OCI-LY3 (cell line): ENCODE data around the gene NFATC2IP.

Source experiments
- H2AFZ ChIP-seq: fragments of 200-600, 300-600 bp; shearing (Covaris generic); 2 replicates; pipeline ENCODE4 v1.6.0; 2014; ENCODE audit warnings: antibody characterized with exemption, low read depth, low read length
- H3K27ac ChIP-seq: fragments of 200-600, 300-600 bp; sonication (generic); 2 replicates; pipeline ENCODE4 v1.5.1; 2014; ENCODE audit warnings: mild to moderate bottlenecking, low read length, moderate library complexity, mixed read lengths
- H3K27me3 ChIP-seq: fragments of 200-600, 300-600 bp; sonication (generic); 2 replicates; pipeline ENCODE4 v1.6.1; 2014; ENCODE audit warnings: low read depth, low read length, mixed read lengths
- H3K36me3 ChIP-seq: fragments of 200-600, 300-600 bp; sonication (generic); replicated peaks from 2 replicates; pipeline ENCODE3; 2014; ENCODE audit warnings: low read depth, low read length, mixed read lengths
- H3K4me1 ChIP-seq: fragments of 300-600, 200-600 bp; sonication (generic); 2 replicates; pipeline ENCODE4 v1.6.1; 2014; ENCODE audit warnings: low read length, mixed read lengths
- H3K4me2 ChIP-seq: fragments of 200-600, 300-600 bp; sonication (generic); 2 replicates; pipeline ENCODE4 v1.6.1; 2014; ENCODE audit warnings: low read length, mixed read lengths
- H3K4me3 ChIP-seq: fragments of 300-600, 200-600 bp; sonication (generic); 2 replicates; pipeline ENCODE4 v1.5.1; 2014; ENCODE audit warnings: antibody characterized with exemption, mild to moderate bottlenecking, low read length, moderate library complexity
- H3K79me2 ChIP-seq: fragments of 300-600, 200-600 bp; shearing (Covaris generic); 2 replicates; pipeline ENCODE4 v1.6.1; 2014; ENCODE audit warnings: mild to moderate bottlenecking, low read length, mixed read lengths
- H3K9ac ChIP-seq: fragments of 300-600, 200-600 bp; shearing (Covaris generic); 2 replicates; pipeline ENCODE4 v1.6.0; 2014; ENCODE audit warnings: mild to moderate bottlenecking, low read length, moderate library complexity
- H3K9me3 ChIP-seq: fragments of 200-600, 300-600 bp; shearing (Covaris generic); 2 replicates; pipeline ENCODE4 v1.6.1; 2014; ENCODE audit warnings: low read length, mixed read lengths; ENCODE audit not compliant: insufficient read depth
- H4K20me1 ChIP-seq: fragments of 200-600, 300-600 bp; sonication (generic); 2 replicates; pipeline ENCODE4 v1.6.1; 2016; ENCODE audit warnings: low read length, mixed read lengths; ENCODE audit not compliant: insufficient read depth
- EZH2phosphoT487 ChIP-seq: fragments of 200-600 bp; shearing (Covaris generic); IDR thresholded peaks from 2 replicates; pipeline ENCODE4 v1.6.1; 2018; ENCODE audit warnings: antibody characterized with exemption, mixed run types, low read depth
- TF ChIP-seq, protein P1 (sequence below): fragments of 200-600, 300-600 bp; sonication (generic); IDR thresholded peaks from 2 replicates; pipeline ENCODE4 v1.5.1; 2014; ENCODE audit warnings: antibody characterized with exemption, low read length, low read depth

The NFATC2IP gene

DNA sequence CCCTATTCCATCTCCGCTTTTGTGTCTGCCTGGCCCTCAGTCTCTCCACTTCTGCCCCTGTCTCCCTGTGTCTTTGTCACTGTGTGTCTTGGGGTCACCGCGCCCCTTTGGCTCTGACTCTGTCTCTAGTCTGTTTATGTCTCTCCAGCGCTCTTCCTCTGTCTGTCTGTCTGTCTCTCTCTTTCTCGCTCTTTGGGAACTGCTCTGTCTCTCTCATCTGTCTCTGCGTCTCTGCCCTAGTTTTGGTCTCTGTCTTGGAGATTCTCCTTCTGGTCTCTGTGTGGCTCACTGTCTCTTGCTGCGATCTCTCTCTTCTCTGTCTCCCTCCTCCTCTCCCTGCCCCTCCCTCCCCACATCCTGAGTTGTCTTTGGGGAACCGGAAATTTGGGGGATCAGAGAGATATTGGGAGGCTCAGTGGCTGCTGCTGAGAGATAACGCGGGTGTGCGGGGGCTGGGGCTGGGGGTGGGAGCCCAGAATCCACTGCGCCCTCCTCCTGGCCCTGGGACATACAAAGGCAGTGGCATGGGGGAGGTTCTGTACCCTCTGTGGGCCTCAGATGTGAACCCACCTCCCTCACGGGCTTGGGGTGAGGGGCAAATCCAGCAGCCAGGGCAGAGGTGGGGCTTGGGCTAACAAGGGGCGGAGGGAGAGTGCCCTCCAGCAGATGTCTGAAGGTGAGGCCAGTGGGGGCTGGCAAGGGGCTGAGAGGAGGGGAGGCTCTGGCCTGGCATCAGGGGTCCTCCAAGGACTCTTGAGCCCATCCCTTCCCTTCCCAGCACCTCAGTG is 58.5 kb downstream of the NFATC2IP start:
- Histone ChIP-seq H3K36me3 (no peaks in the 10 kb centered on the region), H2AFZ (no peak overlapping the region), H3K4me1 (0 out of 2 replicates have a peak, but pooled peaks cover under 1% of the 10 kb centered on the region), H3K27ac (no peak overlapping the region), H3K4me2 (no peak overlapping the region), H3K79me2 (no peaks in the 10 kb centered on the region), H3K9ac (no peak overlapping the region), H3K27me3 (no peaks in the 10 kb centered on the region), H4K20me1 (no peaks in the 10 kb centered on the region), H3K4me3 (no peak overlapping the region), H3K9me3 (no peaks in the 10 kb centered on the region)
- TF ChIP-seq EZH2phosphoT487 = no peak
- TF ChIP-seq, protein P1, sequence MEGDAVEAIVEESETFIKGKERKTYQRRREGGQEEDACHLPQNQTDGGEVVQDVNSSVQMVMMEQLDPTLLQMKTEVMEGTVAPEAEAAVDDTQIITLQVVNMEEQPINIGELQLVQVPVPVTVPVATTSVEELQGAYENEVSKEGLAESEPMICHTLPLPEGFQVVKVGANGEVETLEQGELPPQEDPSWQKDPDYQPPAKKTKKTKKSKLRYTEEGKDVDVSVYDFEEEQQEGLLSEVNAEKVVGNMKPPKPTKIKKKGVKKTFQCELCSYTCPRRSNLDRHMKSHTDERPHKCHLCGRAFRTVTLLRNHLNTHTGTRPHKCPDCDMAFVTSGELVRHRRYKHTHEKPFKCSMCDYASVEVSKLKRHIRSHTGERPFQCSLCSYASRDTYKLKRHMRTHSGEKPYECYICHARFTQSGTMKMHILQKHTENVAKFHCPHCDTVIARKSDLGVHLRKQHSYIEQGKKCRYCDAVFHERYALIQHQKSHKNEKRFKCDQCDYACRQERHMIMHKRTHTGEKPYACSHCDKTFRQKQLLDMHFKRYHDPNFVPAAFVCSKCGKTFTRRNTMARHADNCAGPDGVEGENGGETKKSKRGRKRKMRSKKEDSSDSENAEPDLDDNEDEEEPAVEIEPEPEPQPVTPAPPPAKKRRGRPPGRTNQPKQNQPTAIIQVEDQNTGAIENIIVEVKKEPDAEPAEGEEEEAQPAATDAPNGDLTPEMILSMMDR = no peak

DNA sequence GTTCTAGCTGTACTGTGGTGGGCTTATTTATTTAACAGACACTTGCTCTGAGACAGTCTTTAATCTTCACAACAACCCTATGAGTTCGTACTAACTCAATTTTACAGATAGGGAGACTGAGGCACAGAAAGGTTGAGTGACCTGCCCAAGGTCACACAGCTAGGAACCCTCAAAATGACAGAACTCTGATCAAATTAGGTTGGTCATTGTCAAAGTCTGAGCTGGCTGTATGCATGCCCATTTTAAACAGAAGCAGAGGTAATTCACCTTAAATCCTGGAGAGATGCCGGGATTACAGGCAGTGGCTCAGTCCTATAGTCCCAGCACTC is 59.1 kb downstream of the NFATC2IP start:
- H3K4me1 ChIP-seq = peaks cover 6% of the 10 kb centered on the region; the same call in 1 of the 2 replicates
- H3K9me3 ChIP-seq = no peaks in the 10 kb centered on the region
- no peak overlapping the region for H3K4me3 ChIP-seq
- H3K27me3 ChIP-seq = no peaks in the 10 kb centered on the region
- TF ChIP-seq EZH2phosphoT487 = no peak
- TF ChIP-seq, protein P1 = no peak
- H3K9ac ChIP-seq = no peak overlapping the region
- H3K79me2 ChIP-seq = no peaks in the 10 kb centered on the region
- H4K20me1 ChIP-seq = no peaks in the 10 kb centered on the region
- no peak overlapping the region for H2AFZ ChIP-seq
- H3K36me3 ChIP-seq = no peaks in the 10 kb centered on the region
- H3K27ac ChIP-seq = no peak overlapping the region
- H3K4me2 ChIP-seq = no peak overlapping the region

DNA sequence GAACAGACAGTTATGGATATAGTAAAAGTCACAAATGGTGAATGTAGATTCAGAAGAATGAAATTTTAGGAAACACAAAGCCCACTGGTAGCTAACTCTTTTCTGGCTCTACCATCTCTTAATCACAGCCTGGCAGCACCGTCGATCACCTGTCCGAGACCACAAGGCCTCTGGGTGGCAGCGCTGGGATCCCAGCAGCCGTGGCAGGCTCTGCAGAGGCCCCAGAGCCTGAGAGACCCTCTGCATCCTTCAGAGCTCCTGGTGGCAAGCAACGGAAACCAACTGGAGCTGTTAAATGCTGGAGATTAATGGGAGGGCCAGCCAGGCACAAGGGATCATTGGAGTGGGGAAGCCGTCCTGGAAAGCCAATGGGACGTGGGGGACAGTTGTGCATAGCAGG is 60.4 kb downstream of the NFATC2IP start:
- no peaks in the 10 kb centered on the region for H3K9me3 ChIP-seq
- no peak overlapping the region for H3K4me2 ChIP-seq
- no peak overlapping the region for H2AFZ ChIP-seq
- no peaks in the 10 kb centered on the region for H4K20me1 ChIP-seq
- H3K4me3 ChIP-seq = no peak overlapping the region
- no peaks in the 10 kb centered on the region for H3K36me3 ChIP-seq
- no peak for TF ChIP-seq EZH2phosphoT487
- TF ChIP-seq, protein P1 = peak; percentile 15; the same call in 1 of the 2 replicates
- H3K9ac ChIP-seq = no peak overlapping the region
- H3K4me1 ChIP-seq = peaks cover 6% of the 10 kb centered on the region; the same call in 1 of the 2 replicates
- no peaks in the 10 kb centered on the region for H3K79me2 ChIP-seq
- no peaks in the 10 kb centered on the region for H3K27me3 ChIP-seq
- no peak overlapping the region for H3K27ac ChIP-seq

DNA sequence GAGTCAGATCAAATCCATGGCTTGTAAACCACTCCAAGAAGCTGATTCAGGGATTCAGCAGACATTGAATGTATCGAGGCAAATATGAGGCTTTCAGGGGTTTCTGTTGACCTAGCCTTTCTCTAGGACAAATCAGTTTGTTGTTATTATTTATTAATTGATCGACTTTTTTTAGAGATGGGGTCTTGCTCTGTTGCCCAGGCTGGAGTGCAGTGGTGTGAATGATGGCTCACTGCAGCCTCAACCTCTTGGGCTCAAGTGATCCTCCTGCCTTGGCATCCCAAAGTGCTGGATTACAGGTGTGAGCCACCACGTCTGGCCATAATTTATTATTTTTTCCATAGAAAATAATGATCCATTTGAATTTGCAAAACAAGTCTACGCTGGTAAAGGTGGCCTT is 61.1 kb downstream of the NFATC2IP start:
- no peaks in the 10 kb centered on the region for H3K79me2 ChIP-seq
- no peak overlapping the region for H3K4me2 ChIP-seq
- no peak overlapping the region for H3K27ac ChIP-seq
- TF ChIP-seq EZH2phosphoT487 = no peak
- TF ChIP-seq, protein P1 = no peak
- no peaks in the 10 kb centered on the region for H3K27me3 ChIP-seq
- peaks cover 6% of the 10 kb centered on the region; the same call in 1 of the 2 replicates for H3K4me1 ChIP-seq
- no peak overlapping the region for H2AFZ ChIP-seq
- H3K36me3 ChIP-seq = no peaks in the 10 kb centered on the region
- H4K20me1 ChIP-seq = no peaks in the 10 kb centered on the region
- no peak overlapping the region for H3K9ac ChIP-seq
- no peak overlapping the region for H3K4me3 ChIP-seq
- H3K9me3 ChIP-seq = no peaks in the 10 kb centered on the region
